ENCODE measurements around the gene INTS3. TPM values are rescaled to one million over a fixed set of nuclear protein-coding genes. Genes with fewer than 3 reads are reported as not detected.
A peak's percentile ranks its signal among the peaks of the same experiment; 100 is the strongest.

The INTS3 gene
- total and polyA plus RNA-seq, 8 donors = 50.5 to 131 (median 111) TPM

- Histone ChIP-seq H3K27ac (no peak overlapping the region), H3K4me3 (no peak overlapping the region), H3K9me3 (no peaks in the 10 kb centered on the region), H3K27me3 (no peaks in the 10 kb centered on the region), H3K4me1 (peaks cover 0 to 13% of the 10 kb centered on the region in 2 donors), H3K36me3 (peaks cover 0 to 12% of the 10 kb centered on the region in 2 donors)
- peak in 2 of 4 donors; percentile 72 to 78 for DNase-seq
- intact Hi-C loops (cut with DNase I) = loop anchor here in 1 of 2 donors (10.0 kb wide), 1 partner anchor 188 kb away; the partner anchor contains the start of gene RAB13
- ATAC-seq = peak; percentile 84
- TF ChIP-seq, protein P1, sequence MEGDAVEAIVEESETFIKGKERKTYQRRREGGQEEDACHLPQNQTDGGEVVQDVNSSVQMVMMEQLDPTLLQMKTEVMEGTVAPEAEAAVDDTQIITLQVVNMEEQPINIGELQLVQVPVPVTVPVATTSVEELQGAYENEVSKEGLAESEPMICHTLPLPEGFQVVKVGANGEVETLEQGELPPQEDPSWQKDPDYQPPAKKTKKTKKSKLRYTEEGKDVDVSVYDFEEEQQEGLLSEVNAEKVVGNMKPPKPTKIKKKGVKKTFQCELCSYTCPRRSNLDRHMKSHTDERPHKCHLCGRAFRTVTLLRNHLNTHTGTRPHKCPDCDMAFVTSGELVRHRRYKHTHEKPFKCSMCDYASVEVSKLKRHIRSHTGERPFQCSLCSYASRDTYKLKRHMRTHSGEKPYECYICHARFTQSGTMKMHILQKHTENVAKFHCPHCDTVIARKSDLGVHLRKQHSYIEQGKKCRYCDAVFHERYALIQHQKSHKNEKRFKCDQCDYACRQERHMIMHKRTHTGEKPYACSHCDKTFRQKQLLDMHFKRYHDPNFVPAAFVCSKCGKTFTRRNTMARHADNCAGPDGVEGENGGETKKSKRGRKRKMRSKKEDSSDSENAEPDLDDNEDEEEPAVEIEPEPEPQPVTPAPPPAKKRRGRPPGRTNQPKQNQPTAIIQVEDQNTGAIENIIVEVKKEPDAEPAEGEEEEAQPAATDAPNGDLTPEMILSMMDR (IDR thresholded peaks at IDR 0.05) = peak; percentile 92 to 94
Measured at GRCh38 chr1:153796786-153797659, 69.2 kb downstream of the INTS3 start.

GRCh38 chr1:153798468-153798780 is 70.6 kb downstream of the INTS3 start:
- intact Hi-C loops (cut with DNase I) = loop anchor here in 1 of 2 donors (10.0 kb wide), 1 partner anchor 186 kb away; the partner anchor contains the start of gene RAB13
- Histone ChIP-seq H3K27ac (no peak overlapping the region), H3K4me1 (peaks cover 0 to 14% of the 10 kb centered on the region in 2 donors), H3K36me3 (peaks cover 0 to 12% of the 10 kb centered on the region in 2 donors), H3K27me3 (no peaks in the 10 kb centered on the region), H3K9me3 (no peaks in the 10 kb centered on the region), H3K4me3 (no peak overlapping the region)
- DNase-seq (no peak), ATAC-seq (no peak)
- TF ChIP-seq, protein P1 (IDR thresholded peaks at IDR 0.05) = no peak

DNA sequence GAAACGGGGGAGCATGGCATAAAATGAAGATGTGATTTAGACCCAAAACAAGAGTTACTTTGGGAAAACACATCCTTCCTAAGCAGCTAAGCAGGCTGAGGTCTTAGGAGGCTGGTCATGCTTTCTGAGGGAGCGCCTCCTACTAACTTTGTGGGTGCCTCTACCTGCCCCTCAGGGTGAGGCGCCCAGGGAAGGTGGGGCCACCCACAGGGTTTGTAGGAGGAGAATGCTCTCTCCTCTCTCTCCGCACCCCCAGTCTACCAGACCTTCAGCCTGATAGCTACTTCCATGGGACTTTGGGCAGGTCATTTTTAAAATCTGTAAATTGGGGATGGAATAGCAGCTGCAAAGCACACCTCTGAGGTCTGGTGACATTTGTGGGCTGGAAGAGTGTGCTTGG is 71.2 kb downstream of the INTS3 start:
- Histone ChIP-seq H3K4me3 (no peak overlapping the region), H3K36me3 (peaks cover 0 to 12% of the 10 kb centered on the region in 2 donors), H3K9me3 (no peaks in the 10 kb centered on the region), H3K27me3 (no peaks in the 10 kb centered on the region), H3K4me1 (peaks cover 0 to 20% of the 10 kb centered on the region in 2 donors), H3K27ac (no peak overlapping the region)
- intact Hi-C loops (cut with DNase I) = loop anchor here in 1 of 2 donors (10.0 kb wide), 1 partner anchor 186 kb away; the partner anchor contains the start of gene RAB13
- DNase-seq (no peak), ATAC-seq (no peak)
- TF ChIP-seq, protein P1 (IDR thresholded peaks at IDR 0.05) = no peak

GRCh38 chr1:153799566-153800465 is 72.0 kb downstream of the INTS3 start:
- Histone ChIP-seq H3K27me3 (no peaks in the 10 kb centered on the region), H3K4me1 (peaks cover 0 to 27% of the 10 kb centered on the region in 2 donors), H3K9me3 (no peaks in the 10 kb centered on the region), H3K36me3 (peaks cover 0 to 12% of the 10 kb centered on the region in 2 donors), H3K27ac (no peak overlapping the region), H3K4me3 (no peak overlapping the region)
- TF ChIP-seq, protein P1 (IDR thresholded peaks at IDR 0.05) = no peak
- DNase-seq = no peak
- intact Hi-C loops (cut with DNase I) = loop anchor here in 1 of 2 donors (10.0 kb wide), 1 partner anchor 185 kb away; the partner anchor contains the start of gene RAB13
- no peak for ATAC-seq

Measured in left lung (tissue), 10 donors.